Activated gamma-delta T cell treated with anti-CD3 and anti-CD28 coated beads, Interleukin-2, amount 50 U/mL, for 16 hours (primary cell): ENCODE results near the gene ZNF32.
A peak's percentile ranks its signal among the peaks of the same experiment; 100 is the strongest.

Experiments used
- DNase-seq: peaks from one replicate; pipeline ENCODE4 v3.0.0-alpha.2; 2020; ENCODE audit warnings: low read depth

ZNF32 gene, protein sequence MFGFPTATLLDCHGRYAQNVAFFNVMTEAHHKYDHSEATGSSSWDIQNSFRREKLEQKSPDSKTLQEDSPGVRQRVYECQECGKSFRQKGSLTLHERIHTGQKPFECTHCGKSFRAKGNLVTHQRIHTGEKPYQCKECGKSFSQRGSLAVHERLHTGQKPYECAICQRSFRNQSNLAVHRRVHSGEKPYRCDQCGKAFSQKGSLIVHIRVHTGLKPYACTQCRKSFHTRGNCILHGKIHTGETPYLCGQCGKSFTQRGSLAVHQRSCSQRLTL

DNA sequence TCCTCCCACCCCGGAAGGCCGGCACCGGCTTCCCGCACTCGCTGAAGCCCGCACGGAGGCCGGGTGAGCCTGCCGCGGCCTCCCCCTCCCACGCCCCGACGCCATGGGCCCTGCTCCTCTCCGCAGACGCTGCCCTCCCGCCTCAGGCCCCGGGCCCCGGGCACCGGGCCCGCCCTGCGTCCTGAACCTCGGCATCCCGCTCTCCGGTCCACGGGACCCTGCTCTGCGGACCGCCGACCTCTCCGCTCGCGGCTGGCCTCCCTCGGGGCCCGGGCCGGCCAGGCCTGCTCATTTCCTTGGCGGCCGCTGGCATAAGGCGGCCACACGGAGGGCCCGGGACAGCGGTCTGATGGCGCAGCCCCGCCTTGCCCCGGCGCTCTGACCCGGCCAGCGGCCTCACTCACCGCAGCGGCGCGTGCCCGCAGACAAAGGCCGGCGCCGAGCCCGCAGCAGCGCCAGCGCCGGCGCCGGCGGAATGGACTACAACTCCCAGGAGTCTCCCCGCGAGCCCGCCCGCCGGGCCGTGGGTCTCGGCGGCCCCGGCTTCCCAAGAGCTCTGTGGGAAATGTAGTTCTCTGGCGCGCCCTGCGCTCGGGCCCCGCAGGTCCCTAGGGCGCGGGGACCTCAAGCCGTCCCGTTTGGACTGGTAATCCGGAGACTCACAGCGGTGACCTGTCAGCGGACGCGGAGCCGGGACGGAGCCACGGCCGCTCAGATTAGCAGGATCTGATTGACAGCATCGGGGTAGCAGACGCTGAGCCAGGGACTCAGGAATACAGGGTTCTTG lies at the start of gene ZNF32:
ZNF32 (minus strand) TSS at position 484 of the 787 bp plus-strand sequence. CDS start 2,748 bp downstream, outside the sequence.
- DNase-seq, result peak; percentile 63

DNA sequence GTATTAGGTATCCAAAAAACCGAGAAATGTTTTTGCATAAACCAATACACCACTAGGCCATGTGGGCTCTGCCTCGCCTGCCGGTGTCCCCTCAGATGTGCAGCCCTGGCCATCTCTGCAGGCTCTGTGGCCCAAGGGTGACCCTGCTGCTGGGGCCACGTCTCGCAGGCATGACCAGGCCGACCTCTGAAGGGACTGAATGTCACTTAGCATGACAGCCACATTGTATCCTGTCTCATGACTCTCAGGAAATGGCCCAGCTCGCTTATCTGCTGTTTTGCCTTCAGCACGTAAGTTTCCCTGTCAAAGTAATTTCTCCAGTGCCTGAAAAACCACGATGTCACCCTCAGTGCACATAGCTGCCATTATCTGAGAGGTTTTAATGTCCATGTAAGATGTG lies 49.5 kb upstream of the ZNF32 start:
- no peak for DNase-seq

DNA sequence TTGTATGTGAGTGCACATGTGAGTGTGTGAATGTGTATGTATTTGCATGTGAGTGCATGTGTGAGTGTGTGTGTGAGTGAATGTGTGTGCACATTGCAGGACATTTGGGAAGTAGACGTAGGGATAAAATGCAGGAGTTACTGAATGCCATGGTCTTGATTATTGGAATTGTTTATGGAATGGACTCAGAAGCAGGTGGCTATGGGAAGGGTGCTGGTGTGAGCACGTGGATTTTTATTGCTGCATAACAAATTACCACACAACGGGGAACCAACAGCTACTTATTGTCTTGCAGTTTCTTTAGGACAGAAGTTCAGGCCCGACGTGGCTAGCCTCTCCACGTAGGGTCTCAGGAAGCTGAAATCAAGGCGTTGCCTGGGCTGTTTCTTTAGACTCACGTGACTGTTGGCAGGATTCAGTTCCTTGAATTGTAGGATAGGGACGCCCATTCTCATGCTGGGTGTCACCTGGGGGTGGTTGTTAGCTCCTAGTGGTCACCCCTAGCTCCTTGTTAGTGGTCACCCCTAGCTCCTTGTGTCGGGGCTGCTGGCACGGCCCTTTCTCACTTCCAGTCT lies 48.3 kb upstream of the ZNF32 start:
- DNase-seq, result no peak

DNA sequence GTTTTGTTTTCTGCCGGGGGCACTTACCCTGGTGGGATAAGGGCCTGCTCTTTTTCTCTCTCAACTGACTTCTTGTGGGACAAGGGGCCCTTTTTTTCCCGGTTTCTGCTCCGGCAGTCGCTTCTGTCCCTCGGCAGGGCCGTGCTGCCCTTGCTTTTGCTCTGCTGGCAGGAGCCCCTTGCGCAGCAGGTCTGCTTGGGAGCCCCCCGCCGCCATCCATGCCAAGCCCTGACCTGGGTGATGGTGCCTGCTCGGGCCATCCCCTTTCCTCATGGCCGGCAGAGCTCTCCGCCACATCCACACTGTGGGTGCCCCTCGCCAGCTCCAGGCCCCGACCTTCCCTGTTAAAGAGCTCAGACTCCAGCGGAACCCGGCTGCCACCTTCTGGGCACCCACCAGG lies 47.0 kb upstream of the ZNF32 start:
- no peak for DNase-seq

DNA sequence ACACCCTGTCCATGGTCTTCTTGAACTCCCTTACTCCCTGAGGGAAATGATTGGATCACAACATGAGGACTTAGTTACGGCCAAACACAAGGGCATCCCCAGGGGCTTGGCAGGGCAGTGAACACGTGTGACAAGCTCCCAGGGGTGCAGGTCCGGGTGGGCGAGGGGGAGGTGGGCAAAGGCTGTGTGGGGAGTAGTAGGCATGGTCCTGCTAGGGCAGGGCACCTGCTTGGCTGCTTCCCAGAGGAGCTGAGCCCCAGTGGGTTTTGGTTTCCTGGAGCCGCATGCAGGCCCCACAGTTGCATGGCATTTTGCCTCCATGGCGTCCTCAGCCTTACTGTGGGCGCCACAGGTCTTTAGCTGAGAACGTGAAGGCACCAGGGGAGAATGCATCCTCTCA lies 46.6 kb upstream of the ZNF32 start:
- no peak for DNase-seq

DNA sequence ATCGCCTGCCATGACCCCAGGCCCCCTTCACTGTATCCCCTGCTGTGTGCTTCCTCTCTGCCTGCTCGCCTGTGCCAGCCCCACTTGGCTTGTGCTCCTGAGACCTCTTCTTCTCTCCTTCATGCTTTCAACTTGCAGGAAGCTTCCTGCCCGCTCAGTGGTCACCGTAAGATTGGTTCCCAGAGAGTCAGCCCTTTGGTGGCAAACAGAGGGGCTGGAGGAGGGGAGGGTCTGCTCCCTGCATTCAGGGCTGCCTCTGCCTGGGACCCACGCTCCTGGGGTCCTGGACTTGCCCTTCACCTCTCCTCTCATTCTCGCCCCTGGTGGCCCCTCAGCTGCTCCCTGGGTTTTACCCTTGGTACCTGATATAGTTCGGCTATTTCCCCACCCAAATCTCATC lies 45.8 kb upstream of the ZNF32 start:
- no peak for DNase-seq

DNA sequence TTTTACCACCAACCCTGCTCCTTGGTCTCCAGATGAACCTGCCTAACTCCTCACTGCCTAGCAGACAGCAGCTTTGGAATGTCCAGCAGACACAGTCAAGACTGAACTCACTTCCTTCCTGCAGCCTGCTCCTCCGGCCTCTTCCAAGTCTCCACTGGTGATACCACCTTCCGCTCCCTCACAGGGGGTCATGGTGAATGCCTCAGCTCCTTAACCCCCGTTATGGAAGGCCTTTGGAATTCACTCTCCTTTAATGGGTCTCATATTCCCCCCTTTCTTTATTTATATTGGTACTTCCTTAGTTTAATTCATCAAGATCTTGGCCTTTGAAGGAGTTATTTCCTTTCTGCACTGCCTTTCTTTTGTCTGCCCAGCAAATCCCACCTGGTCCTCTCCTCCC lies 44.9 kb upstream of the ZNF32 start:
- no peak for DNase-seq

DNA sequence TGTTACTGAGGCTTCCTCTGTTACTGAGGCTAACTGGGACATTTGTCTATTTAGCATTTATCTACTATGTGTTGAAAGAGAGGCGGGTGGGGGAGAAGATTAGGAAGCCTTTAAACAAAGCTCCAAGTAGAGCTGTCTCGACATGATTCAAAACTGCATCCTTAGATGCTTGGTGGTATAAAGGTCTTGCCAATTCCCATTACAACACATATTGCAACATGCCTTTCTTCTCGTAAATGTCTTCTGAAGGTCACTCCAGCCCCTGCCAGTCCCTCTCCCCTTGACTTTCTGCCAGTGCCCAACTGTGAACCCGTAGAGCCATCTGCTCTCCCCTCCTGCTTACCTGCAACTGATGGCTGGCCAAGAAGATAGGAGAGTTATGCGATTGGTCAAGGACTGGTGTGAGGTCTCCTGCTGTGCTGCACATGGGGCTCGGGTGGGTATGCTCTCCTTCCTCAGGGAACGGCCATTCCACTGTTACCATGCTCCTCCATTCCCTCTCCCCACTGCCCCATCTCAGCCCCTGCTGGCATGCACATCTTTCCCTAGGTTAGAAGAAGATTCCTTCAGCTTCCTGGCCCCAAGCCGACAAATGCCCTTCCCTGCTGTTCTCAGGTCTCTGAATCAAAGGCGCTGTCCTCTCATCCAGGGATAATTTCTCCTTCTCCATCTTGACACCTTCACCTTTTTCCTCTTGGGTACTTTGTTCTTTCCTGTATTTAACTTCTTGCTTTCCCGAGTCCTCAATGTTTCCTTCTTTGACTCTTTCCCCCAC lies 43.6 kb upstream of the ZNF32 start:
- no peak for DNase-seq

DNA sequence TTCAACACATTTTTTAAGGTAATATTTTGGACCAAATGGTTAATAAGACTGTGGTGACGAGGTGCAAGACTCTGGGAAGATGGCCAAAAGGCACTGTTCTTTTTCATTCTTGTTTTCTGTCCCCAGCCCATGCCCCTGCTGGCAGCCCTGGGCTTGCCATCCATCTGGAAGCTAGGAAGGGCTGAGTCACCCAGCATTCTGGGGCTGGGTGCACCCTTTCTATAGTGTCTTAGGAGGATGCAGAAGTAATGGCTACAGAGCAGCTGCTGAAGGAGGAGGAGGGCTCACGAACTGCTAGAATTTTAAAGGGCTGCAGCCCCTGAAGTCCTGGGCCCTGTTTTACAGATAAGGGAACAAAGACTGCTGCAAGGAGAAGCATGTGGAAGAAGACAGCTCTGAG lies 42.8 kb upstream of the ZNF32 start:
- no peak for DNase-seq

DNA sequence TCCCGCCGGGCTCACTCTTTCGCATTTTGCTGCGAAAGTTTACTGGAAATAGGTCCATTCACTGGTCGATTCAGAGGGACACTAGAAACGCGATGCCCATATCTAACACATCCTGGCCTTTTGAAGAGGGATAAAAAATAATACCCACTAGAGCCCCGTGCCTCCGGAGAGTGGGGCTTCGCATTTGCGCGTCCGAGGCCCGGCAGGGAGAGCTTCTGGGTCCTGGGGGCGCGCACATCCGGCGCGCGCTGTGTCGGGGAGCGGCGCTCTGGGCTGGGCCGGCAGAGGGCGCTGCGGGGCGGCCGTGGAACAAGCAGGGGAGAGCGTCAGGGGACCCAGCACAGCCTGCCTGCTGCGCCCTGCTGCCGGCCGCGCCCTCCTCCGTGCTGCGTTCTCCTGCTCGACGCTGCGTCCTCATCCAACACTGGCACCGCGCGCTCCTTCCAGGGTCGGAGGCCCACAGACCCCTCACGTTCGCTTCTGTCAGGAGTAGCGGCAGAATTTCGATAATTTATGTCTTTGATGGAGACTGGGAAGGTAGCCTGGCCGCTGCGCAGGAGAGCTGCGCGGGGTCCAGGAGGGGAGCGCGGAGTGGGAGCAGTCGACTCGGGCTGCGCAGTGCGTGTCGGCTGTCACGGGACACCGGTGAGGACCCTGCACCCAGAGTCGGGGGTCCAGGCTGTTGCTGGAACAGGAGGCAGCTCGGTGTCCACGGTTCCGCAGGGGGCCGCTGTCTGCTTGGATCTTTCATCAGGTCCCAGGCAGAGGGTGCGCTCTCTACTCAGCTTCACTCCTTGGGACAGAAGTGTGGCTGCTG lies 41.5 kb upstream of the ZNF32 start:
- peak; percentile 71 for DNase-seq

DNA sequence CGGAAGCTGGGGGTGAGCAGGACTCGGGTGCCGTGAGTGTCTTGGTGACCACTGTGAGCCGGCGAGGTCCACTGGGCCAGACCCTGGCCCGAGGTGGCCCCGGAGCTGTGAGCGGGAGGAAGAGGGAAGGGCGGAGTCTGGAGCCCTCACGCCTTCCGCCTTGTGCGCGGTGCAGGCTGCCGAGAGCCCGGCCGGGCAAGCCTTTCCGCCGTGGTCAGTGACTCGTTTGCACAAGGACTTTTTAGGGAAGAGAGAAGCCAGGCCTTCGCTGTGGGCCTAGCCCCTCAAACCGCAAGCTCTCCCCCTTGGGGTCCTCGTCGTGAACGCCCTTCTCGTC lies 40.9 kb upstream of the ZNF32 start:
- DNase-seq, result no peak

DNA sequence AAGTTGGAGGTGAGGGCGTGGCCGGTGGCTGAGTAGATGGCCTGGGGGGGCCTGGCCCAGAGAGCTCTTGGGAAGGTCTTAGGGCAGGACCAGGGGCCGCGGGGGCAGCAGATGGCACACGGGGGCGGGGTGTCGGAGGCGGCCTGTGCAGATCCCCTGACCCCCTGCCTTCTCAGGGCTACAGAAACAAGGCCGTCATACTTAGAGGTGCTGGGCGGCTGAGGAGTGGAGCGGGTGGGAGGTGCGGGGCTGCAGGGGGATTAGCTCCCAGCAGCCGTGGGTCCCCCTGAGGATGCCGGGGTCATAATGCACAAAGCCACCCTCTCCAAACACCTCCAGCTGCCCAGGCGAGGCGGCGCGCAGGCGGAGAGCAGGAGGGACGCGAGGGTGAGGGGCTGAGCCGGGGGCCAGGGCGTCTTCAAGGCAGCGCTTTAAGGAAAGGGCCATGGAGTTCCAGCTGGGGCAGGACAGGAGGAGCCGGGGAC lies 40.4 kb upstream of the ZNF32 start:
- DNase-seq, result no peak

DNA sequence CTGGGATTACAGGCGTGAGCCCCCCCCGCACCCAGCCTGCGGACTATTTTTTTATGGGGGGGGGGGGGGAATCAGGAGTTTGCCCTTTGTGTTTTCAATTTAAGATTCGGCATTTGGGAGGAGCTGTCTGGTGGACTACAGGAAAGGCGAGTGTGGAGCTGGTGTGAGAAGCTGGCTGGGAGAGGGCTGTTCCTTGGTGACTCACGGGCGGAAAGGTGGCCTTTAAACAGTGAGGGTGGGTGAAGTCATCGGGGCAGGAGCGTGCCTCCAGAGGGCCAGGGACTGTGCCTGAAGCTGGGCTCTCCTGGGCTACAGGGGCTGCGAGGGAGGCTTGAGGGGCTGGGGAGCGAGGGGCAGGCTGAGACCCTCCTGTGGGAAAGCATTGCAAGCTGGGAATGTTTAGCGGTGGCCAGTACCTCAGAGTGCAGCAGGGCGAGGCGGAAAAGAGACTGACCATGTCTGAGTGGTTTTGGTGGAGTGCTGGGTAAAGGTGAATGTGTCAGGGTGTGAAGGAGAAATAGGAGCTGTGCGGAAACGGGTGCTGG lies 39.7 kb upstream of the ZNF32 start:
- DNase-seq, result no peak

DNA sequence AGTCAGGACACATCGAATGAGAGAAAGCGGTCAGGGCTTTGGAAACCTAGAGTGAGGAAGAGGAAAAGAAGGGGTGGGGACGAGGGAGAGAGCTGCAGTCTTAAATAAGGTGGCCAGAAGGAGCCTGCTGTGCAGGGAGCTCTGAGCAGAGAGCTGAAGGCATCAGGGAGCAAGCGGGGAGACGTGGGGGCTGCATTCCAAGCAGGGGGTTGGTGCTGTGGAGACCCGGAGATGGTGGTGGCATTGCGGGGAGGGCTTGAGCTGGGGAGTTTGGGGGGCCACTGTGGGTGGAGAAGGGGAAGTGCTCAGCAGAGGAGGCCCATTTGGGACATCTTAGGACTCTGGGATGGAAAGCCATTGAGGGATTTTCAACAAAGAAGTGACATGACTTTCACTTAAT lies 38.7 kb upstream of the ZNF32 start:
- no peak for DNase-seq

DNA sequence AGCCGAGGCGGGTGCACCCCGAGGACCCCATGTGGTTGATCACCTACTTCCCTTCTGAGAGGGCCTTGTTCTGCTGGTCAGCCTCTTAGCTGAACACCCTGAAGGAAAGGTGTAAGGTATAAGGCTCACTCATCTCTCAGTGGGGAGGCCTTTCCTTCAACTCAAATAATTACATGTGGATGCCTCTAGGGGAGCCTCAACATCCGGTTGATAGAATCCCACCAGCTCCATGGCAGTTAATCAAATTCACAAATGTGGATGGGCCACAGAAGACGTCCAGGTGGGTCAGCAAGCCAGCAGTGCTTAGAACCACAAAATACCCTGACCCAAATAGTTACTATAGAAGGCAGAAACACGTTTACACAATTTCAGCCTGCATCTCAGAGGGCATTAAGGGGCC lies 37.7 kb upstream of the ZNF32 start:
- no peak for DNase-seq

DNA sequence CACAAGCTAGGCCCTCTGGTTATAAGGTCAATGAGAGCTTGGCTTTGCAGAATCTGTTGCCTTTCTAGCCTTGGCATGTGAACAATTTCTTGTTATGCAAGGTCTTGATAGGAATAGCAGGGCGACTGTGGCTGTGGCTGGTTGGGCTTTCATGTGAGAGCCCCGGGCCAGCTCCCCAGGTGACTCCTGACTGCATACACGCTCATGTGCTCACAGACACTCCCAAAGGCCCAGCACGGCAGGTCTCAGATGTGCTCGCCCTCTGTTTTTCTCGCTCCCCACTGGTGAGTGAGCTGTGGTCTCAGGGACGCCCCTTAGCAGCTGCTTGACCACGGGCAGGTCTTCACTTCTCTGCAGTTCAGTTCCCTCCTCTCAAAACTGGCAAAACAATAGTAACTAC lies 37.1 kb upstream of the ZNF32 start:
- no peak for DNase-seq

DNA sequence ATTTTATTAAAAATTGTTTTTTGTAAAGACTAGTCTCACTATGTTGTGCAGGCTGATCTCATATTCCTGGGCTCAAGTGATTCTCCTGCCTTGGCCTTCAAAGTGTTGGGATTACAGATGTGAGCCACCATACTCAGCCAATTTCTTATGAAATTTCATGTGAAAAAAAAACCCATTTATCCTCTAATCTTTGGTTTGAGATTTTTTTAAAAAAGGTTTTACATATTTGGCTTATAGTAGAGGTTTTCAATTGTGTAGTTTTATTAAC lies 35.5 kb upstream of the ZNF32 start:
- no peak for DNase-seq

DNA sequence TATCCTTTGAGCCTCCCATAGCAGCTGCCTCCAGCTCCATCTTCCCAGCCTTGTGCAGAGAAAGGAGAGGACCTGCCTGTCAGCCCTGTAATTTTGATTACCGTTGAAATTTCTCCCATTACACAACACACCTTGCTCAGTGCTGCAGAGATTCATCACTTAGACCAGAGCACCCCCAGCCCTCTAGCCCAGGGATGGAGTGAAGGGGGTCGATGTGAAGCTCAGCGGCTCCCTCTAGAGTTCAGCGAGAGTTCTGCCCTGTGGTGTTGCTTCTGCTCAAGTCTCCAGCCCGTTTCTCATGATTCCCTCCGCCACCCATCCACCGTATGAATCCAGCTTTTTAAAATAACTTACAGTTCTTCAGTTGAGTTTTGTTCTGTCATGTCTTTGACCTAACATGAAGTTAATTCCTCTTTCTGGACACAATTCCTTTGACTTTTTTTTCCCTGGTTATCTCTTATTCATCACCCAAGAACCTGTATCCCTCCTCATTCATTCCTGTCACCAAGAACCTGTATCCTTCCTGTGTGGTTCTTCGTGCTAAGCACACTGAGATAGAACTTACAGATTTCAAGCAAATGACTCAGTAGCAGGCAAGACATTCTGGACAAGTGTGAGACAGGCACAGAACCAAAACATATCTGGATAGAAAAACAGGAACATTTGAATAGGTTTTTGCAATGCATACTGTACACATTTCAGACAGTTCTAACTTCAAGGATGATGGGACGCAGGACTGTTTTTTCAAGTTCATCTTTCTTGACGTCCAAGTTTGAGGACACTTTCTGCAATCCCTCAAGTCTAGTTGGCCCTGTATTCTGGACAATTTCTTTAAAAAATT lies 35.0 kb upstream of the ZNF32 start:
- DNase-seq, result no peak

DNA sequence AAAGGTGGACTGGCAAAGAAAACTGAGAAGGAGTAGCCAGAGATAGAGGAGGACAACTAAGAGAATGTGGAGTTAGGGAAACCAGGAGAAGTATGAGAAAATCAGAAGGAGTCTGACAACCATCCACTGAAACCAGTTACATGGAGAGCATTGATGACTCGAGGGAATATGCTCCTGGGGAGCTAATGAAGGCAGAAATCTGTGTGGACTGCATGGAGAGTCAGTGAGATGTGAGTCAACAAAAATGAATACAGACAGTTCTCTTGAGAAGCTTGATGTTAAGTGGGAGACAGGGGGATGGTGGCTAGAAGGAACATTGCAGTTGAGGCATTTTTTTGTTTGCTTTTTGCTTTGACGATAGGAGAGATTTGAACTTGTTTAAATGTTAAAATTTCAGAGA lies 34.3 kb upstream of the ZNF32 start:
- DNase-seq, result no peak

DNA sequence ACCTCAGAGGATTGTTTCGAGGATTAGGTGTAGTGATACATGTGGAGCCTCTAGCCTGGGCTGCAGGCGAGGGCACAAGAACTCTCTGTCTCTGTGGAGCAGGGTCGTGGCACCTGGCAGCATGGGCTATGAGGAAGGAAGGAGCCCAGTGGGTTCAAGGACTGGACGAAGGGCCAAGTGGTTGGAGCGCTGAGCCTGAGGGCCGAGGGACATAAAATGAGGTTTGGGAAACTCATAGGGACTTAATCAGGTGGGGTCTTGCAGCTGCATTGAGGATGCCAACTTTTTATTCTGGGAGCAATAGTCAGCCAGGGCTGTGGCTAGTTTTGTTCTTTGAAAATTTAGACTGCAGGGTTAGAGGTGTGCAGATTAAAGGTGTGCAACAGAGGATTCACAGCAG lies 33.0 kb upstream of the ZNF32 start:
- DNase-seq, result no peak

DNA sequence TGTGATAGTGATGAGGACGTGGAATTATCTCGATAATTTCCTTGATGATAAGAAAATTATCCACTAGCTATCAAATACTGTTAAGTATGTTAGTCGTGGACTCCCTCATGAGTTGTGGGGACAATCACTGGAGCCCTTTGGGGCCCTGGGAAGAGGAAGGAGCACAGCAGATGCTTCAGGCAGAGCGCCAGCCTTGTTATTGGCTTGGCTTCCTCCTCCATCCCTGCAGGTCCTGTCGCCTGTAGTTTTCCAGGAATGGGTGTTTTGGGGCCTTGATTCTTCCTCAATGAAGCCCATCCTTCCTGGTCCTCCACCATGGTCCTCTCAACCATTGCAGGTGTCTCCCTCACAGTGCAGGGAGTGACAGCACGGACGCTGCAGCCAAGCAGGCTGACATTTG lies 32.5 kb upstream of the ZNF32 start:
- DNase-seq, result no peak
